Common myeloid progenitor, CD34-positive (primary cell): ENCODE data around the gene ITGA6.

Experiments
- CTCF ChIA-PET: fragments of 350-600 bp; sonication (Branson Sonifier 250); formaldehyde crosslinking; loops from one replicate; lab custom pipeline; 2021; ENCODE audit warnings: antibody characterized with exemption; lab: Charles Lee
- POLR2A ChIA-PET: fragments of 350-600 bp; sonication (Branson Sonifier 250); formaldehyde crosslinking; loops from one replicate; lab custom pipeline; 2021; ENCODE audit warnings: antibody characterized with exemption; lab: Charles Lee
- DNase-seq, 3 donors: peaks; one replicate each; pipeline versions ENCODE4 v3.0.0 to v3.0.0-alpha.2; 2013
- H3K27ac ChIP-seq, 2 experiments: 1 replicate in 1 of 2; 2 replicates in 1 of 2; pipeline ENCODE4 v1.7.0; 2013; ENCODE audit warnings: inconsistent platforms in 2 of 2, low read length in 2 of 2, mild to moderate bottlenecking in 2 of 2, low read depth in 1 of 2, moderate library complexity in 1 of 2; ENCODE audit not compliant: severe bottlenecking in 2 of 2, insufficient read depth in 1 of 2, poor library complexity in 1 of 2
- H3K27me3 ChIP-seq, 5 experiments: replicated peaks in 2 of 5; 1 replicate in 3 of 5; 2 replicates in 2 of 5; pipeline versions ENCODE4 v1.6.1 to v1.7.0; 2013; ENCODE audit warnings: low read length in 4 of 5, mild to moderate bottlenecking in 2 of 5, moderate library complexity in 2 of 5, inconsistent platforms in 1 of 5; ENCODE audit not compliant: insufficient read depth in 5 of 5, control insufficient read depth in 4 of 5
- H3K36me3 ChIP-seq, 4 experiments: 1 replicate in 2 of 4; 2 replicates in 2 of 4; pipeline versions ENCODE4 v1.6.1 to v1.7.0; 2013; ENCODE audit warnings: low read length in 3 of 4, control low read depth in 1 of 4, mild to moderate bottlenecking in 1 of 4; ENCODE audit not compliant: control insufficient read depth in 4 of 4, insufficient read depth in 4 of 4
- H3K4me1 ChIP-seq, 4 experiments: 1 replicate in 3 of 4; 2 replicates in 1 of 4; pipeline versions ENCODE4 v1.6.1 to v1.7.1; 2013; ENCODE audit warnings: low read length in 3 of 4, mild to moderate bottlenecking in 3 of 4, control low read depth in 1 of 4, inconsistent platforms in 1 of 4, moderate library complexity in 1 of 4; ENCODE audit not compliant: control insufficient read depth in 4 of 4, insufficient read depth in 4 of 4; ENCODE audit errors: control extremely low read depth in 1 of 4
- H3K4me3 ChIP-seq, 7 experiments: 1 replicate in 4 of 7; 2 replicates in 3 of 7; pipeline versions ENCODE4 v1.5.1 to v1.7.0; 2013; ENCODE audit warnings: mild to moderate bottlenecking in 7 of 7, low read length in 6 of 7, moderate library complexity in 6 of 7, inconsistent platforms in 2 of 7, low read depth in 2 of 7, control low read depth in 1 of 7; ENCODE audit not compliant: insufficient read depth in 4 of 7, control insufficient read depth in 1 of 7; ENCODE audit errors: extremely low read depth in 1 of 7
- H3K9me3 ChIP-seq, 5 experiments: 1 replicate in 4 of 5; 2 replicates in 1 of 5; pipeline versions ENCODE4 v1.6.1 to v1.7.1; 2013; ENCODE audit warnings: low read length in 4 of 5, mild to moderate bottlenecking in 2 of 5, inconsistent platforms in 1 of 5, low read depth in 1 of 5, moderate library complexity in 1 of 5; ENCODE audit not compliant: control insufficient read depth in 4 of 5, insufficient read depth in 2 of 5; ENCODE audit errors: control extremely low read depth in 1 of 5
- WGBS: methylation state at CpG from one replicate; pipeline ENCODE4 v1.1.5; 2013; ENCODE audit not compliant: insufficient coverage; 5-methylcytosine and 5-hydroxymethylcytosine counted together

The ITGA6 gene

DNA sequence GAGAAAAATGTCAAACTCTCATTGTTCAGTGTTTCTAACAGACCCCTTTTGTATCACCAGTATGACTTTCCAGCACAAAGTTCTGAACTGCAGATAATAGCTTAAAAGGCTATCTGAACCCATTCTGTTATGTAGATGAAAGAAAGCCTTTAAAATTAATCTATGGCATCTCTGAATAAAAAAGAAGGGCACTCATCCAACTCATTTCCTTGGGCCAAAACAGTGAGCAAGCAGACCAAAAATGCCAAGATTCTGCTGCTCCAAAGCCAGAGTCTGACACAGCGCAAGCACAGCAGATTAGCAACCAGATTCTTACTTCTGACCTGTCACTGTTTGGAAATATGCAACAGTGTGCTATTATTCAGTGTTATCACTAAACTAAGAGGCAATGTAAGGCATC lies 22.6 kb upstream of the ITGA6 start:
- Histone ChIP-seq H3K27ac (no peak overlapping the region), H3K4me1 (no peaks in the 10 kb centered on the region), H3K9me3 (no peaks in the 10 kb centered on the region), H3K36me3 (no peaks in the 10 kb centered on the region), H3K4me3 (no peak overlapping the region), H3K27me3 (no peaks in the 10 kb centered on the region)
- POLR2A ChIA-PET: no interaction called here
- DNase-seq: no peak
- WGBS: no CpG with 5 or more reads among the region's 1 CpG
- CTCF ChIA-PET: no interaction called here

GRCh38 chr2:172405673-172406072 lies 21.7 kb upstream of the ITGA6 start:
- WGBS: 86% methylated on average over 4 of the region's 4 CpGs

GRCh38 chr2:172408143-172408766 lies 19.1 kb upstream of the ITGA6 start:
- ChIA-PET CTCF (interaction anchor here (2.2 to 2.7 kb wide), 3 partner anchors 12 to 22 kb away, joined by 6 to 11 read pairs (median 8); partner anchors contain the start of gene ITGA6), POLR2A (no interaction called here)
- Histone ChIP-seq H3K4me1 (no peaks in the 10 kb centered on the region), H3K36me3 (no peaks in the 10 kb centered on the region), H3K27me3 (no peaks in the 10 kb centered on the region), H3K4me3 (no peak overlapping the region), H3K9me3 (no peaks in the 10 kb centered on the region), H3K27ac (no peak overlapping the region)
- WGBS: 100% methylated on average over 3 of the region's 4 CpGs
- no peak for DNase-seq

More at GRCh38 chr2:172405673-172406072, 21.7 kb upstream of the ITGA6 start:
- ChIA-PET POLR2A (no interaction called here), CTCF (no interaction called here)
- Histone ChIP-seq H3K27me3 (no peaks in the 10 kb centered on the region), H3K4me3 (no peak overlapping the region), H3K36me3 (no peaks in the 10 kb centered on the region), H3K9me3 (no peaks in the 10 kb centered on the region), H3K4me1 (no peaks in the 10 kb centered on the region), H3K27ac (no peak overlapping the region)
- no peak for DNase-seq

- Histone ChIP-seq H3K9me3 (no peaks in the 10 kb centered on the region), H3K27me3 (no peaks in the 10 kb centered on the region), H3K27ac (no peak overlapping the region), H3K36me3 (no peaks in the 10 kb centered on the region), H3K4me3 (no peak overlapping the region), H3K4me1 (no peaks in the 10 kb centered on the region)
- no peak for DNase-seq
- POLR2A ChIA-PET: no interaction called here
- WGBS: 71% methylated on average over 1 of the region's 1 CpG
- CTCF ChIA-PET: interaction anchor here (1.3 kb wide), 1 partner anchor 69 kb away, joined by 4 read pairs; no protein-coding TSS in a partner anchor
These were observed 18.3 kb upstream of the ITGA6 start for GRCh38 chr2:172409042-172409441.

DNA sequence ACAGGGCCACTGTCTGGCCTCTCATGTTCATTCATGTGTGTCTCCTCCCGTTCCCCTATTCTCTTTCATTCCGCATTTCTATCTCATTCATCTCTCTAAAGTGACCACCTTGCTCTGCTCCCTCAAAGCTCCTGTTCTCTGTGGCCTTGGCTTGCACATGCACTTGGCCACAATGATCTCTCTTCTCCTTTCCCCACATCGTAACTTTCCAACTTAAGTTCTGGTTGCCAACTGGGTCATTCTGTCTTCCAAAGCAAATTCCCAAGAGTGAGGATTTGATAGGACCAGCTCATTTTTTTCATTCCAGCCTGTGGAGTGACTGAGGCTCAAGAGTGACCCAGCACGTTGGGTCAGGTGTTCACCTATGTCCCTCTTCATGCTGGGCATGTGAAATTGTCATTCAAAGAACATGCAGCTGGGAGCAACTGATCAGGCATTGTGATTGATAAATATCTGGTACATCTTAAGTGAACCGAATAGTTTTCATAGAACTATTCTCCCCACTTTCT lies 14.3 kb upstream of the ITGA6 start:
- peaks cover 0 to 4% (median 0%) of the 10 kb centered on the region in 5 experiments for H3K9me3 ChIP-seq
- no peaks in the 10 kb centered on the region for H3K27me3 ChIP-seq
- POLR2A ChIA-PET: no interaction called here
- WGBS: 78% methylated on average over 4 of the region's 5 CpGs
- H3K4me1 ChIP-seq: peaks cover 0 to 7% (median 0%) of the 10 kb centered on the region in 4 experiments
- CTCF ChIA-PET: interaction anchor here (1.2 to 1.7 kb wide), 3 partner anchors 15 to 17 kb away, joined by 3 to 7 read pairs (median 4); no protein-coding TSS in a partner anchor
- no peak overlapping the region for H3K4me3 ChIP-seq
- no peak for DNase-seq
- no peaks in the 10 kb centered on the region for H3K36me3 ChIP-seq
- H3K27ac ChIP-seq: no peak overlapping the region

- peaks cover 0 to 7% (median 0%) of the 10 kb centered on the region in 5 experiments for H3K9me3 ChIP-seq
- no peak for DNase-seq
- no peak overlapping the region for H3K4me3 ChIP-seq
- H3K4me1 ChIP-seq: peaks cover 0 to 7% (median 0%) of the 10 kb centered on the region in 4 experiments
- H3K27me3 ChIP-seq: no peaks in the 10 kb centered on the region
- H3K36me3 ChIP-seq: no peaks in the 10 kb centered on the region
- POLR2A ChIA-PET: no interaction called here
- H3K27ac ChIP-seq: no peak overlapping the region
- CTCF ChIA-PET: interaction anchor here (0.8 to 1.5 kb wide), 4 partner anchors 8 to 243 kb away, joined by 3 to 5 read pairs (median 3); partner anchors contain the start of gene ITGA6
- WGBS: 90% methylated on average over 3 of the region's 4 CpGs
These were observed 12.1 kb upstream of the ITGA6 start for GRCh38 chr2:172415157-172415864.

GRCh38 chr2:172415865-172416183 lies 11.6 kb upstream of the ITGA6 start:
- Histone ChIP-seq H3K27me3 (no peaks in the 10 kb centered on the region), H3K4me1 (peaks cover 0 to 7% (median 0%) of the 10 kb centered on the region in 4 experiments), H3K4me3 (no peak overlapping the region), H3K27ac (no peak overlapping the region), H3K9me3 (peaks cover 0 to 7% (median 0%) of the 10 kb centered on the region in 5 experiments), H3K36me3 (no peaks in the 10 kb centered on the region)
- no peak for DNase-seq
- POLR2A ChIA-PET: no interaction called here
- 100% methylated on average over 1 of the region's 1 CpG for WGBS
- CTCF ChIA-PET: interaction anchor here (1.0 to 1.5 kb wide), 3 partner anchors 12 to 243 kb away, joined by 3 to 5 read pairs (median 3); partner anchors contain the start of gene ITGA6
